ENCODE data around the gene NCF2.
"Not testable (repeated sequence)": the region's sequence is repeated elsewhere in the genome, so short reads cannot be mapped to it uniquely, and the experiment has no call there.

- TF ChIP-seq CTCF (IDR thresholded peaks at IDR 0.05); REST (IDR thresholded peaks at IDR 0.05; ENCODE audit: insufficient read depth in 1 of 2, low read depth in 2 of 2, low read length in 1 of 2); POLR2AphosphoS5 (IDR thresholded peaks at IDR 0.05; ENCODE audit: low read depth, low read length); SIN3A (IDR thresholded peaks at IDR 0.05; ENCODE audit: borderline replicate concordance, insufficient read depth, low read depth, low read length); TCF7L2 (IDR thresholded peaks at IDR 0.05; ENCODE audit: low read depth, low read length): not testable (repeated sequence)
Observed at GRCh38 chr1:183612975-183613374, 22.7 kb upstream of the NCF2 start.

Measured in Panc1 (cell line).